NCI-H1048 (cell line): ENCODE measurements around the gene VTN.
A peak's percentile ranks its signal among the peaks of the same experiment; 100 is the strongest.

ENCODE experiments used
- DNase-seq: peaks from one replicate; lab custom pipeline; 2025; lab: John Stamatoyannopoulos, UW

Gene VTN

GRCh38 chr17:28370035-28370743 is at the start of gene VTN:
TSS of gene VTN (minus strand) at chr17:28370307. CDS start at chr17:28370203, 104 bp downstream.
- no peak for DNase-seq

- peak; percentile 43 for DNase-seq
These were observed 46.7 kb upstream of the VTN start for GRCh38 chr17:28416703-28417311.

GRCh38 chr17:28415886-28416285 is 45.8 kb upstream of the VTN start:
- no peak for DNase-seq

DNA sequence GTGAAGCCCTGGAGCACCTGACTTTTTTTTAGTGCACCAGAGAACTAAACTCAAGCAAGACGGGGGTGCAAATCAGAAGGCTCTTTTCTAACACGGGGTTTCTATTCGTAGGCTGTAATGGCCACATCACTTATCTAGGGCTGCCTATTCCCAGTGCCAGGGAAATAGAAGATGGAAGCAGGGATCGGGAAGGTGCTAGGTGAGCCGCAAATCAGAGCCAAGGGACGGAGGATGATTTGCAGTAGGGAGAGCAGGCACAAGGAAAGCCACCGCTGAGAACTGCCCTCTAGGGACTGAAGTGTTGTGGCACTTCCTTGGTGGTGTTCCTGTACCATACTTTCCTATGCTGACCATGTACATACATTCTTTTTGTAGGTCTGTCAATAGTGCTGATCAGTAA is 43.7 kb upstream of the VTN start:
- no peak for DNase-seq

GRCh38 chr17:28412099-28412498 is 42.0 kb upstream of the VTN start:
- DNase-seq = no peak

DNA sequence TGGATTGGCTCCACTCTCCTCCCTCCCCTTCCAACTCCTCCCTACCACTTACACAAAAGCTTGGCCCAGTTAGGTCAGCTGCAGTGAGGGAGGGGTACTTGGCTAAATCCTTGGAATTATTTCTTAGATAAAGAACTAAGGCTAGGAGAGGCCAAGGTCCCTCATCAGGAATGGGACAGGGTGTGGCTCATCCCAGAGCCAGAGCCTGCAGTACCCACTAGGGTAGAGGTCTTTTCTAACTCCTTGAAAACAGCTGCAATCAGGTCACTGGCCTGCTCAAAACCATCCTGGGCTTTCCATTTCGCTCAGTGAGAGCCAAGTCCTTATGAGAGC is 37.8 kb upstream of the VTN start:
- DNase-seq = no peak

DNA sequence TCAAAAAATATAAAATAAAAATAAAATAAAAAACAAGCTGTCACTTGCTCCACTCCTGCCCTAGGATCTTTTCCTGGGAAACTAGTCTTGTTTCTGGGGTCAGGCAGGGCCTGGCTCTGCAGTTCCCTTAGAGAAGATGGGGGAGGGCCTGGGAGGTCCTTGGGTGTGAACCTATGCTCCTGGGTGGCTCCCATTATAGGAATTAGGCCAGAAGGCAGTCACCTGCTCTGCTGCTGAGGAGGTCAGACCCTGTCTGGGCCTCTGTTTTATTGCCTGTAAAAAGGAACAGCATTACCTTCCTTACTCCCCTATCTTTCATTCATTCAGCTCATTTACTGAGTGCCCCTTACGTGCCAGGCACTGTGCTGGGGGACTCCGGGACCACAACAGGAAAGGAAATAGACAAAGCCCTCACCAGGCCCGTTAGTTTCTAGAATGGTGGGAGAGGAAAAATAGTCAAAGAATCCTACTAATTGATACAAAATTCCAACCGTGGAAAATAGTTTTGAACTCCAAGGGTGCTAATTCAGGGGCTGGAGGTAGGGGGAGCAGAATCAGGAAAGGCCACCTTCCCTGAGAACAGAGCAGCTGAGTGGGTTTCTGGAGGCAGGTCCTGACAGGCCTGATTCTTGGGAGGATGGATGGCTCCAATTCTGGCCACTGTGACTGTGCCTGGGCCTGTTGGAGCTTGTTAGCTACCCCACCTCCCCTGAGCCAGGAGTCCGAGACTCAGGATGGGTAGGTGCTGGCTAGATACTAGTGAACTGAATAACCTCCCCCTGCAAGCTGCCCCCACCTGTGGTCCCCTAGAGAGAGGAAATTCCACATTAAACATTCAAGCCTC is 37.2 kb upstream of the VTN start:
- no peak for DNase-seq

GRCh38 chr17:28406473-28406814 is 36.3 kb upstream of the VTN start:
- no peak for DNase-seq

- no peak for DNase-seq
These were observed 35.7 kb upstream of the VTN start, which contains the start of gene SLC46A1 for GRCh38 chr17:28405632-28406472. TSS of gene SLC46A1 (minus strand) at chr17:28406212. CDS start at chr17:28406114, 98 bp downstream.

DNA sequence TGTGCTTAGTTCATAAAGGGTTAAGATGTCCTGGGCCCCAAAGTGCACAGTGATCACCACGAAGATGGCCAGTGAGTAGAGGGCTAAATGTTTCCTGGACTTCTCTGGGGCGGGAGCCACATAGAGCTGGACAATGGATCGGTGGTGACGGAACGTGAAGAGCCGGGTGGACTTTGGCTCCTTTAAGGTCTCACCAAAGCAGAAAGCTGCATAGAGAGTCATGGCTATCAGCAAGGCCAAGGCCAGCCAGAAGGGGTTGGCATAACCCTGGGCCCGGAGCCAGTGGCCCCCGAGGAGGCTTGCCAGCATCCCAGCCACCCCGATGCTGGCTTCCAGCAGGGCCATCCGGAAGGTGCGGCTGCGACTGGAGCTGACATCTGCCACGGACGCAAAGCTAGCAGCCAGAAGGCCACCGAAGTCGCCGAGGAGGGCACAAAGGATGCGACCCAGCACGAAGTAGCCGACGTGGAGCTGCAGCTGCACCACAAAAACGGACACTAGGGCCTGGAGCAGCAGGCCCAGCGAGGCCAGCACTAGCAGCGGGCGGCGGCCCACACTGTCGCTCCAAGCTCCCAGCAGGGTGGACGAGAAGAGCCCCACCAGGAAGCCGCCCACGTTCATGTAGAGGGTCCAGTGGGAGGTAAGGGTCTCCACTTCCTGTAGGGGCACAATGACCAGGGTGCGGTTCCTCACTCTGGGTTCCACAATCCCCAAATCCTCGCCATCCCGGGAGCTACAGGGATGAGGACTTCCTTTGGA is 34.9 kb upstream of the VTN start:
- DNase-seq = no peak

GRCh38 chr17:28404461-28404811 is 34.3 kb upstream of the VTN start:
- DNase-seq = no peak

- no peak for DNase-seq
These were observed 33.9 kb upstream of the VTN start for GRCh38 chr17:28404007-28404406.

- DNase-seq = no peak
These were observed 32.7 kb upstream of the VTN start for GRCh38 chr17:28402844-28403243.

- no peak for DNase-seq
These were observed 32.1 kb upstream of the VTN start for GRCh38 chr17:28402224-28402630.

DNA sequence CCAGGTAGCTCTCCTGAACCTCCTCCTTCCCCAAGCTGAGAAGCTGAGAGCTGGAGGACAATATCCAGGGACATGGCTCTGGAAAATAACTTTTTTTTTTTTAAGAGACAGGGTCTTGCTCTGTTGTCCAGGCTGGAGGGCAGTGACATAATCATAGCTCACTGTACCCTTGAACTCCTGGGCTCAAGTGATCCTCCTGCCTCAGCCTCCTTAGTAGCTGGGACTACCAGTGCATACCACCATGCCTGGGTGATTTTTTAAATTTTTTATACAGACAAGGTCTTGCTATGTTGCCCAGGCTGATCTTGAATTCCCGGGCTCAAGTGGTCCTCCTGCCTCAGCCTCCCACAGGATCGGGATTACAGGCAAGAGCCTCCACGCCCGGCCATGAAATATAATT is 29.7 kb upstream of the VTN start:
- DNase-seq = no peak

DNA sequence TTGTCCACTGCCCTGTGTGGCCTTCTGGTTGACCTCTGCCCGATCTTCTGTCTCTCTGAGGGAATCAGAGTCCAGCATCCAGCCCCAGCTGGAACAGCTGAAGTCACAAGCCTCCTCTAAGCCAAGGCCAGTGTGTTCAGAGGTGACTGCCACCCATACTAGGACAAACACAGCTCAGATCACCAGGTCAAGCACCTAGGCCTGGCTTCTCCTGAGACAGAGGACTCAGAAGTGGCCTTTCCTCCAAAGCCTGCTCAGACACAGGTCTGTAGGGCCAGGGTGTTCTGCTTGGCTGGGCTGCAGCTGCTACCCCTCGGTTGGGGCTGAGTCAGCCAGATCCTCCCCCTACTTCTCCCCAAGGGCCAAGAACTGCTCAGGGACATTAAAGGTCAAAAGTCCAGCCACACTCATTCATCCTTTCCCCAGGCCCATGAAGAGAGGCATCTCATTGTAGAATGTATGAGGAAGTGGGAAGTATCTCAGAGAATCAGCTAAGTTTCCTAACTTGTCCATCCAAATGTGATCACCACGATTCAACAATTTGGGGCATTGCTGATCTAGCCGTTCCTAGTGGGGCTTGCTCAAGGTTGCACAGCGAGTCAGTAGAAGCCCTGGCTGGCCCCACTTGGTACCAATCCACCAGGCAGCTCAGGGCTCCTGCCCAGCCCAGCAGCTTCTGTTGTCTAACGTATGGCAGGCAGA is 28.3 kb upstream of the VTN start:
- DNase-seq = no peak

DNA sequence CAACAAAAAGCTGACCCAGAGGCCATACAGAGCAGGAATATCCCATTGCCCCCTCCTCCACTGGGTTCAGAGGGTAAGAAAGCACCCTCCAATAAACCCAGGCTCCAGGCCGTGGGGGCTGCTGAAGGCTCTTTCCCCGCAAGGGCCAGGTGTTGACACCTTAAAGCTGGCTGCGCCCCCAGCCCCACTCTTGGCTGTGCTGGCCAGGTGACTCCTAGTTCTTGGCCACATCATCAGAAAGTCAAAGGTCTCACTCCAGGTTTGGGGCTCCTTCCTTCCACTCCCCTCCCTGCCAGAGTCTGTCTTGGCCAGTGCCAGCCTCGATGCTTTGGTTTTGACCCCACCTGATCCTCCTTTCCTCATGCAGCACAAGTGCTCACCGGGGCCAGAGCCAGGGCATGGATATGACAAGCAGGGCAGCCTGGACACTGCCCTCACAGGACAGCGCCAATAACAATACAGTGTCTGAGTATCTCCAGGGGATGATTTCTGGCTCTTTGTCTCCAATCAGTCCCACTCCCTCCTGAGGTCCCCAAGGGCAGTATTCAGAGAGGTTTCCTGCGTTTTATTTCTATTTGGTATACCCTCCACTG is 27.7 kb upstream of the VTN start:
- DNase-seq = no peak

GRCh38 chr17:28397275-28397674 is 27.2 kb upstream of the VTN start:
- no peak for DNase-seq

GRCh38 chr17:28396635-28397239 is 26.6 kb upstream of the VTN start:
- no peak for DNase-seq

- no peak for DNase-seq
These were observed 25.9 kb upstream of the VTN start for GRCh38 chr17:28395968-28396367.
